ENCODE data around the gene ABLIM2. TPM values are rescaled to one million over a fixed set of nuclear protein-coding genes. Genes with fewer than 3 reads are reported as not detected.

ABLIM2 gene
- total and polyA plus RNA-seq, 2 of the 13 experiments (the other 11 are each of a cell fraction or from before 2014, with no cell fraction given), result 0.20 to 0.37 TPM

GRCh38 chr4:8058031-8058479, 100.6 kb downstream of the ABLIM2 start (continued):
- TF ChIP-seq PATZ1 (CRISPR knock-in tag; IDR thresholded peaks at IDR 0.05), result peak; percentile 88
- peak; percentile 40 for TF ChIP-seq SALL1 (CRISPR knock-in tag; IDR thresholded peaks at IDR 0.05)
- TF ChIP-seq EP300 (IDR thresholded peaks at IDR 0.05; ENCODE audit: low read depth in 2 of 2, low read length in 2 of 2), result peak in 1 of 2 experiments; percentile 30; a peak in 1 of 4 replicates
- no peak for TF ChIP-seq EP300 (CRISPR knock-in tag; IDR thresholded peaks at IDR 0.05; ENCODE audit: borderline replicate concordance)
- no peak for TF ChIP-seq ZBTB7B (CRISPR knock-in tag; IDR thresholded peaks at IDR 0.05)
- no peak for TF ChIP-seq PAF1 (CRISPR knock-in tag; IDR thresholded peaks at IDR 0.05)
- peak; percentile 83 for TF ChIP-seq HIC2 (CRISPR knock-in tag; IDR thresholded peaks at IDR 0.05; ENCODE audit: low read depth)
- no peak for TF ChIP-seq ZSCAN30 (CRISPR knock-in tag; IDR thresholded peaks at IDR 0.05)
- TF ChIP-seq ERF (CRISPR knock-in tag; IDR thresholded peaks at IDR 0.05), result peak; percentile 40; the same call in 1 of the 2 replicates
- TF ChIP-seq ZSCAN21 (CRISPR knock-in tag; IDR thresholded peaks at IDR 0.05; ENCODE audit: borderline replicate concordance), result peak; percentile 20; the same call in 1 of the 2 replicates
- no peak for TF ChIP-seq ZNF460 (CRISPR knock-in tag; IDR thresholded peaks at IDR 0.05; ENCODE audit: borderline replicate concordance)
- no peak for TF ChIP-seq PHF20 (CRISPR knock-in tag; IDR thresholded peaks at IDR 0.05)
- TF ChIP-seq BCL6 (CRISPR knock-in tag; IDR thresholded peaks at IDR 0.05), result peak; percentile 48; the same call in 1 of the 2 replicates
- no peak for TF ChIP-seq ZNF20 (CRISPR knock-in tag; IDR thresholded peaks at IDR 0.05)
- peak; percentile 29; the same call in 1 of the 2 replicates for TF ChIP-seq ARID5B (CRISPR knock-in tag; IDR thresholded peaks at IDR 0.05)
- TF ChIP-seq RXRA (CRISPR knock-in tag; IDR thresholded peaks at IDR 0.05), result peak; percentile 66; the same call in 1 of the 2 replicates
- TF ChIP-seq ZBTB46 (CRISPR knock-in tag; IDR thresholded peaks at IDR 0.05; ENCODE audit: borderline replicate concordance), result 0 out of 2 replicates have a peak, but pooled peaks have one; percentile 52
- TF ChIP-seq HNRNPL (IDR thresholded peaks at IDR 0.05; ENCODE audit: low read depth, low read length), result peak; percentile 98
- no peak for TF ChIP-seq RAD51 (IDR thresholded peaks at IDR 0.05; ENCODE audit: borderline replicate concordance)
- no peak for TF ChIP-seq ZIK1 (CRISPR knock-in tag; IDR thresholded peaks at IDR 0.05; ENCODE audit: borderline replicate concordance, low read depth)
- 0 out of 2 replicates have a peak, but pooled peaks have one; percentile 4 for TF ChIP-seq MAX (IDR thresholded peaks at IDR 0.05)
- peak; percentile 78; the same call in 1 of the 2 replicates for TF ChIP-seq RARA (CRISPR knock-in tag; IDR thresholded peaks at IDR 0.05)

All from HepG2 (cell line).